ENCODE measurements around the gene DNAH9.

Gene DNAH9

DNA sequence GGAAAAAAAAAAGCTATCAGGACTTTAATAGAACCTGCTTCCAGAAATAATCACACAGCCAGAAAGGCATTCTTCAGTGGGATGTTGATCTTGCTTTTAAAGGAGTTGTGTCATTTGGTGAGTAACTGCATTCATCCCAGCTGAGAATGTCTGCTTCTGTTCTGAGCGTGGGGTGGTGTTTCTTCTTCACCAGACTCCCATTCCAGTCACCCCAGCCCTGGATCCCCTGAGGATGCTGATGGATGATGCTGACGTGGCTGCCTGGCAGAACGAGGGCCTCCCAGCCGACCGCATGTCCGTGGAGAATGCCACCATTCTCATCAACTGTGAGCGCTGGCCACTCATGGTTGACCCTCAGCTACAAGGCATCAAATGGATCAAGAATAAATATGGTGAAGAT is 276.5 kb downstream of the DNAH9 start:
- CTCF ChIA-PET = no interaction called here
- H3K4me3 ChIP-seq (ENCODE audit: low read depth, low read length) = no peak overlapping the region
- POLR2A ChIA-PET = no interaction called here
- no peak for DNase-seq (ENCODE audit: low read depth, low spot score)
- TF ChIP-seq, protein P1, sequence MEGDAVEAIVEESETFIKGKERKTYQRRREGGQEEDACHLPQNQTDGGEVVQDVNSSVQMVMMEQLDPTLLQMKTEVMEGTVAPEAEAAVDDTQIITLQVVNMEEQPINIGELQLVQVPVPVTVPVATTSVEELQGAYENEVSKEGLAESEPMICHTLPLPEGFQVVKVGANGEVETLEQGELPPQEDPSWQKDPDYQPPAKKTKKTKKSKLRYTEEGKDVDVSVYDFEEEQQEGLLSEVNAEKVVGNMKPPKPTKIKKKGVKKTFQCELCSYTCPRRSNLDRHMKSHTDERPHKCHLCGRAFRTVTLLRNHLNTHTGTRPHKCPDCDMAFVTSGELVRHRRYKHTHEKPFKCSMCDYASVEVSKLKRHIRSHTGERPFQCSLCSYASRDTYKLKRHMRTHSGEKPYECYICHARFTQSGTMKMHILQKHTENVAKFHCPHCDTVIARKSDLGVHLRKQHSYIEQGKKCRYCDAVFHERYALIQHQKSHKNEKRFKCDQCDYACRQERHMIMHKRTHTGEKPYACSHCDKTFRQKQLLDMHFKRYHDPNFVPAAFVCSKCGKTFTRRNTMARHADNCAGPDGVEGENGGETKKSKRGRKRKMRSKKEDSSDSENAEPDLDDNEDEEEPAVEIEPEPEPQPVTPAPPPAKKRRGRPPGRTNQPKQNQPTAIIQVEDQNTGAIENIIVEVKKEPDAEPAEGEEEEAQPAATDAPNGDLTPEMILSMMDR (IDR thresholded peaks at IDR 0.05; ENCODE audit: insufficient read depth, low read length, missing control alignments) = no peak

DNA sequence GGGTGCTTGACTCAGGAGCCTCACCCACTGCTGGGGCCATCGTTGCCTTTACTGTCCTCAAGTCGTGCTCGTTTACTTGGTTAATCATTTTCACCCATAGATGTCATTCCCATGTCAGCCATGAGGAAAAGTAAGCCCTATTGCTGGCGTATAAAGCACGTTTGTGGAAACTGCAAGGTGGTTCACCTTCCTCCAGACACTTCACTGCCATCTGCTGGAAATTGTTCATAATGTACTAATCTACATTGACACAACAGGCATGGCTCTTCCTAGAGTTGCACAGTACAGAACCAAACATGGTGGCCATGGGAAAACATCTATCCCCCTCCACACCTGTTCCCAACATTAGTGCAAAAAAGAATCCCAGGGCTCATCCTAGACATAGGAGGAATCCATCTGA is 282.4 kb downstream of the DNAH9 start:
- POLR2A ChIA-PET = no interaction called here
- H3K4me3 ChIP-seq (ENCODE audit: low read depth, low read length) = no peak overlapping the region
- CTCF ChIA-PET = no interaction called here
- TF ChIP-seq, protein P1 (IDR thresholded peaks at IDR 0.05; ENCODE audit: insufficient read depth, low read length, missing control alignments) = no peak
- DNase-seq (ENCODE audit: low read depth, low spot score) = no peak

DNA sequence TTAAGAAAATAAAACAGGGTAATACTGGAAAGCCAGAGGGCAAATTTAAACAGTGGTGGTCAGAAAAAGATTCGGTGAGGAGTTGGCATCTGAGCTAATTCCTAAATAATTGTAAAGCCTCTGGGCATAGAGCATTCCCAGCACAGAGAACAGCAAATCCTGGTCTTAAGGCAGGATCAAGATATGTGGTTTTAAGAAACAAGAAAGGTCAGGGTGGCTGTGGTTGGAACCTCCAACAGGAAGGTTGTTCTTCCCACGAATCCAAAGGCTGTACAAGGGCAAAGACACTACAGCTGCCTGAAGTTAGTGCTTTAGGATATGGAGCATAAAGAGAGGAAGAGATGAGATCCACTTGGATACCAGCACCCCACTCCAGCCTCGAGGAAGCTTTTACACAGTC is 284.4 kb downstream of the DNAH9 start:
- POLR2A ChIA-PET = no interaction called here
- no peak overlapping the region for H3K4me3 ChIP-seq (ENCODE audit: low read depth, low read length)
- CTCF ChIA-PET = no interaction called here
- DNase-seq (ENCODE audit: low read depth, low spot score) = no peak
- TF ChIP-seq, protein P1 (IDR thresholded peaks at IDR 0.05; ENCODE audit: insufficient read depth, low read length, missing control alignments) = no peak

DNA sequence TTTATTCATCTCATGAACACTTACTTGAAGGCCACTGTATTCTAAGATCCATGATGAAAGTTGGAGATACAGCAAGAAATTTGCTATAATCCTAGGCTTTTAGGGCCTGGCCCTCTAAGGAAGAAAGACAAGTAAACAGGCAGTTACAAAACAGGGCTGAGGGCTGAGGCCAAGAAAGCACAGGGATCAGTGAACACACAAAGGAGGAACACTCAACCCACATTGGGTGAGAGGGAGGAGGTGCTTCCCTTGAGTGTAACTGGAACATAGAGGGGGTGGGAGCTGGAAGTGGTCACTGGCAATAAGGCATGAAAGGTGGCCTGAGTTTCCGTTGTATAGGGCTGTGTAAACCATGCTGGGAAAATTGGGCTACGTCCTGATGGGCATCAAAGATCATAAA is 286.8 kb downstream of the DNAH9 start:
- TF ChIP-seq, protein P1 (IDR thresholded peaks at IDR 0.05; ENCODE audit: insufficient read depth, low read length, missing control alignments) = no peak
- H3K4me3 ChIP-seq (ENCODE audit: low read depth, low read length) = no peak overlapping the region
- ChIA-PET CTCF (no interaction called here), POLR2A (no interaction called here)
- DNase-seq (ENCODE audit: low read depth, low spot score) = no peak

DNA sequence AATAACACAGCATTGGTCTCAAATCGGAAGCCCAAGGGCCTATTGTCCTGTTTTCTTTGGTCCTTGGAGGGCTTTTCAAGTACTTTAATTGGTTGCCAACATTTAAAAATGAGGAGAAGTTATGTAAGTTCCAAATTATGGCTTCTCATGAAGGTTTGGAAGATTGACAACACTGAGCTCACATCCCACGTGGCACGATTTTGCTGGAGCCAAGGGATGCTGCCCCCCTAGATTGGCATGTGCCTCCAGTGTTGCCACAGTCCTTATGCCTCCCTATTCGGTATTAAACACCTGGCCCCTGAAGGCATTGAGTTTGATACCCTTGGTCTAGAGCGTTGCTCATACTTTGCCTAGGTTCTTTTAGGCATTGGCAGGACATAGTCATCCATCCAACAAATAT is 291.0 kb downstream of the DNAH9 start:
- ChIA-PET CTCF (no interaction called here), POLR2A (no interaction called here)
- TF ChIP-seq, protein P1 (IDR thresholded peaks at IDR 0.05; ENCODE audit: insufficient read depth, low read length, missing control alignments) = no peak
- DNase-seq (ENCODE audit: low read depth, low spot score) = no peak
- no peak overlapping the region for H3K4me3 ChIP-seq (ENCODE audit: low read depth, low read length)

DNA sequence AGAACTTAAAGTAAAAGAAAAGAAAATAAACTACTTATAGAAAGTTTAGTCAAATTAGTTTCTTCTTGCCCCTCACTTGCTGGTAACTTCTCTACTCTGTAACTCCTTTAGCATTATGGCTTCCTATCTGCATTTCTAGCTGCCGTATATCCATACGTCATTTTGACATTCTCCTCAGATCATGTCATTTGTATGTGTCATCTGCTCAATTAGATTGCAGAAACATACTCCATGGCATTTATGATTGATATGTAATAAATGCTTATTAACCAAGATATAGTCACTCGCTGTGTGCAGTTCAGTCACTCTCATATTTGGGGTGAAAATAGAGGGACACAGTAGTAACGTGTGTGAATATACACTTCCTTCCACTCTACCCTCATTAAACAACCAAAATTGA is 295.6 kb downstream of the DNAH9 start:
- DNase-seq (ENCODE audit: low read depth, low spot score) = no peak
- ChIA-PET CTCF (no interaction called here), POLR2A (no interaction called here)
- TF ChIP-seq, protein P1 (IDR thresholded peaks at IDR 0.05; ENCODE audit: insufficient read depth, low read length, missing control alignments) = no peak
- no peak overlapping the region for H3K4me3 ChIP-seq (ENCODE audit: low read depth, low read length)
